GM10847 (cell line): ENCODE measurements around the gene CIART.

Source experiments
- POLR2A ChIP-seq: IDR thresholded peaks from 2 replicates; pipeline ENCODE4 v1.6.1; 2011; ENCODE audit not compliant: insufficient read length; ENCODE audit errors: extremely low read depth

Gene CIART

DNA sequence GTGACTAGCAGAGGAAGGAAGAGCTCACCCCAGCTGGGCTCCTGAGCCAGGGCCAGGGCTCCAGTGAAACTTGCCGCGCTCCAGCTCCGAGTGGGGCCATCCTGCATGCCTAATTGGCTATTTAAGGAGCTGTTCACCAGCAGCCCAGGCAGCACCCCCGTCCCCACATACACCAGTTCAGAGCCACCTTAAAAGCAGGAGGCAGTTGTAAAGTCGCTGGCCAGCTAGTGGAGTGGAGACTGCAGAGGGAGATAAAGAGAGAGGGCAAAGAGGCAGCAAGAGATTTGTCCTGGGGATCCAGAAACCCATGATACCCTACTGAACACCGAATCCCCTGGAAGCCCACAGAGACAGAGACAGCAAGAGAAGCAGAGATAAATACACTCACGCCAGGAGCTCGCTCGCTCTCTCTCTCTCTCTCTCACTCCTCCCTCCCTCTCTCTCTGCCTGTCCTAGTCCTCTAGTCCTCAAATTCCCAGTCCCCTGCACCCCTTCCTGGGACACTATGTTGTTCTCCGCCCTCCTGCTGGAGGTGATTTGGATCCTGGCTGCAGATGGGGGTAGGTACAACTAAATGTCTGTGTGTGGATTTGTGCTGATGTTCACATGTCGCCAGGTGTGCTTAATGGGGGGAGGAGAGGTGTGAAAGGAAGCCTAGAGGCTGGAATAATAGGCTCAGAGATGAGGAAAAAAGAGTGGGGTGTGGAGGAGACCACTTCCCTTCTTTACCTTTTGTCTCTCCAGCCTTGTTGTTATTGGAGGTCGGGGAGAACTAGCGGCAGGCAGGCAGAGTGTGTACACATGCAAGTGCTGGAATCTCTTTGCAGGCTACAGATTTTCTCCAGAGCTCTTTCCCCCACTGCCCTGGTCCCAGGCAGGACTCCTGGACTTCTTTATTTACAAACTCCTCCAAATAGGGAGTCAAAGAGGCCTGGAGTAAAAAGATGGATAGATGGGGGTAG, 24.4 kb upstream of the CIART start, which contains the start of gene CA14:
Gene CA14, plus strand, starts transcription at position 151 of the 962 bp plus-strand sequence. Its CDS starts 355 bp downstream, at position 506.
- no peak for TF ChIP-seq POLR2A

DNA sequence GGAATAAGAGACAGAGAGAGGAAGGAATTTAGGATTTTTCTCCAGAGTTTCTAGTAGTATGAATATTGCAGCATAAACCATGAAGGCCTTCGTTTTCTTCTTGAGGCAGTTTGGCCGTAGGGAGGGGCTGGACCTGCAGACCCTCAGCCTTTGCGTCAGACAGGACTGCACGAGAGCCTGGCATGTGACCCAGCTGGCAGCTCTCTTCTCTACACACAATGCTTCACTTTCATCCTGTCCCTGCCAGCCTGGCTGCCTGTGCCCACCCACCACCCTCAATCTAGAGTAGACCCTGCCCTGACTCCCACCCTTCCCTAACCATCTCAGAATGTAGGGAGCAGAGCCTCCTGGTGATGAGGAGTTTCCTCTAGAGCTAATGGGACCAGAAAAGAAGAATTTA, 23.1 kb upstream of the CIART start:
- no peak for TF ChIP-seq POLR2A

GRCh38 chr1:150259758-150260669, 22.3 kb upstream of the CIART start:
- no peak for TF ChIP-seq POLR2A

- TF ChIP-seq POLR2A: no peak
Measured at GRCh38 chr1:150261367-150261766, 21.0 kb upstream of the CIART start.

DNA sequence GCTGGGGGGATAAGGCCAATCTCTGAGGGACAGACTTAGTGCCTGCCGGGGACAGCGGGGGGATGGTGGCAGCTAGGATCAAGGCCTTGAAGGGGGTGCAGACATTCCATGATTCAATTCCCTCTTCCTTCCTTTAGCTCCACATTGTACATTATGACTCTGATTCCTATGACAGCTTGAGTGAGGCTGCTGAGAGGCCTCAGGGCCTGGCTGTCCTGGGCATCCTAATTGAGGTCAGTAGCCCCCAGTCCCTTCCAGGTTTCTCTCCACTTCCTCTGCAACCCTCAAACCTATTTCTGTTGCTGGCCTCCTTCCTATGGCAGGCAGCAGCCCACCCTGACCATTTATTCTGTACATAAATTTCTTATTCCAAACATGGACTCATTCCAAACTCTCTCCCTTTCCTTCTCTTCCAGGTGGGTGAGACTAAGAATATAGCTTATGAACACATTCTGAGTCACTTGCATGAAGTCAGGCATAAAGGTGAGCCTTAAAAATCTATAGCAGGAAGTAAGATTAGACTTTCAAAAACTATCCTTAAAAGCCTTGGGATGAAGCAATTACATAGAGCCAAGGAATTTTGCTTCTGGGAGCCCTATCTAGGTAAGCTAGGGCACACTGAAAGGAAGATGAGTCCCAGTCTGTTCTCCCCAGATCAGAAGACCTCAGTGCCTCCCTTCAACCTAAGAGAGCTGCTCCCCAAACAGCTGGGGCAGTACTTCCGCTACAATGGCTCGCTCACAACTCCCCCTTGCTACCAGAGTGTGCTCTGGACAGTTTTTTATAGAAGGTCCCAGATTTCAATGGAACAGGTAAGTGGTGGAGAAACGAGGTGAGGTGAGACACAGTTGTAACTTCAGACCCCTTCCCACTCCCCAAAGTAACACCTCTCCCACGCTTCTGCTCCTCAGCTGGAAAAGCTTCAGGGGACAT, 19.7 kb upstream of the CIART start:
- no peak for TF ChIP-seq POLR2A

GRCh38 chr1:150263549-150263948, 18.8 kb upstream of the CIART start:
- TF ChIP-seq POLR2A: no peak

GRCh38 chr1:150267896-150268295, 14.5 kb upstream of the CIART start:
- TF ChIP-seq POLR2A: no peak

DNA sequence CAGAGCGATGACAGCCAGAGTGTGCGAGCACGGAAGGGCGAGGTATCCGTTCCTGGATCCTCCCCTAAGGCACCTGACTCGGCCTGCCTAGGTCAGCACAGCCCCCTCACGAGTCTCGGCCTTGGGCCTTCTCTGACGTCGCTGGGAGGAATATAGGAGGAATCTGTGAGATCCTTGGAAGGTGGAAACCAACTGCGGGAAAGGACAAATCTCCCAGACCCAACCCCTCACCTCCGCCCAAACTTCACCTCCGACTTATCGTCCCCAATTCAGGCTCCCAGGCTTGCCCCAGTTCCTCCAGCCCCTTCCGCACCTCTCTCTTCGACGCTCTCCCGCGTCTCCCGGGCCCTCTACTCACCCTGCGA, 14.0 kb upstream of the CIART start:
- no peak for TF ChIP-seq POLR2A

- no peak for TF ChIP-seq POLR2A
Measured at GRCh38 chr1:150268705-150269403, 13.5 kb upstream of the CIART start, which contains the start of gene APH1A. APH1A (minus strand) TSS chr1:150269016; CDS start chr1:150268810, 206 bp downstream.

DNA sequence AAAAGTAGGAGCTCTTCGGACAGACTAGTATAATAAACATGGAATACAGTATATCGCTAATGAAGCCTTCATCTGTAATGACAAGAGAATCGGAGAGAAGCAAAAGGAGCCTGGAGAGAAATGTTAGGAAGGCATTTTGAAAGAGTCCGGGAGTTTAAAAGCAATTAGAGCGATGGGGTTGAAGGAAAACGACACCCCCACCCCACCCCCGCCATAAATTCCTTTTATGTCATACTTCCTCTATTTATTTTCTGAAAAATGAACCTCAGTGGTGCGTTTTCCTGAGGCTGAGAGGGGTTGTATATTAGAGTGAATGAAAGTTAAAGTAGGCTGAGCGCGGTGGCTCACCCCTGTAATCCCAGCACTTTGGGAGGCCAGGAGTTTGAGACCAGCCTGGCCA, 12.9 kb upstream of the CIART start:
- TF ChIP-seq POLR2A: no peak

DNA sequence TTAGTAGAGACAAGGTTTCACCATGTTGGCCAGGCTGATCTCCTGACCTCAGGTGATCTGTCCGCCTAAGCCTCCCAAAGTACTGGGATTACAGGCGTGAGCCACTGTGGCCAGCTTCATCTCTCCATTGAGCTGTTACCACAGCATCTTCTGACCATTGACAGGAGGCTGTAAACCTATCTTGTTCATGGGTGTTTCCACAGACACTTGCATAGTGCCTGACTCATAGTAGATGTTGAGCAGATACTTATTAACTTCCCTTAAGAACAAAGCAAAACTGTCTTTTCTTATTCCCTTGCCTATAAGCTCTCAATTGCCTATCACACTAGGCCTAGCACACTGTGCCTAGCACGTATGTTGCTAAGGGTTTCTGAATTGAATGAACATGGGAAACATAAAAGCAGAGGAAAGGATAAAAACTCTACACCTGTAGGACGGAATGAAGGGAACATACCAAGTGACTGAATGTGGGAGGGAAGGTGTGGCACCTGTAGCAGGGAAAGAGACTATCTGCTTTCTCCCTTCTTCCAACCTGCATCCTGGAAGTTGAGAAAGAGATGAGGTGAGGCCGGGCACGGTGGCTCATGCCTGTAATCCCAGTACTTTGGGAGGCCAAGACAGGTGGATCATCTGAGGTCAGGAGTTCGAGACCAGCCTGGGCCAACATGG, 10.9 kb upstream of the CIART start:
- no peak for TF ChIP-seq POLR2A

- no peak for TF ChIP-seq POLR2A
Measured at GRCh38 chr1:150273311-150273710, 9.0 kb upstream of the CIART start.

- no peak for TF ChIP-seq POLR2A
Measured at GRCh38 chr1:150280138-150280707, 2.1 kb upstream of the CIART start.

- no peak for TF ChIP-seq POLR2A
Measured at GRCh38 chr1:150281221-150281757, 1.1 kb upstream of the CIART start.
